Stimulated activated CD4-positive, alpha-beta T cell treated with anti-CD3 and anti-CD28 coated beads, Interleukin-4, amount 100 ng/mL, for 1 hour (primary cell): Measurements from ENCODE around the gene LAMA1.

Source experiments
- DNase-seq: peaks from one replicate; pipeline ENCODE4 v3.0.0-alpha.2; 2020

Gene LAMA1

GRCh38 chr18:7038330-7038851 lies 79.2 kb downstream of the LAMA1 start:
- no peak for DNase-seq

GRCh38 chr18:7037470-7037869 lies 80.1 kb downstream of the LAMA1 start:
- DNase-seq = no peak

DNA sequence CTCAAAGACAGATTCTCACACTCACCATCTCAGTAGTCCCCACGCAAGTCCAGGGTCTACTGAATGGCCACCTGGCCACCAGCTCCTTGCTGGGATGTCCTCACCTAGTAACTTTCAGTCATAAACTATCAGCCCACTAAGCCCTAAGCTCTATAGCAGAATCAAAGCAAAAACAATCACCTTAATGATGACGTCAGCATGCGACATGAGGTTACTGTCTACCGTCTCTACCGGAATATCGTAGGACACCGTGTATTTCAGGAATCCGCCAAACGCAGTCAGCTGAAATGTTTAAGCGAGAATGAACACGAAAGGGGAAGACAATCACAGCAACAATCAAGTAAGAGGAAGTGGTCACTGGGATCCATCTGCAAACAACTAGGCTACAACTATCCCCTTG lies 81.8 kb downstream of the LAMA1 start:
- DNase-seq = no peak

DNA sequence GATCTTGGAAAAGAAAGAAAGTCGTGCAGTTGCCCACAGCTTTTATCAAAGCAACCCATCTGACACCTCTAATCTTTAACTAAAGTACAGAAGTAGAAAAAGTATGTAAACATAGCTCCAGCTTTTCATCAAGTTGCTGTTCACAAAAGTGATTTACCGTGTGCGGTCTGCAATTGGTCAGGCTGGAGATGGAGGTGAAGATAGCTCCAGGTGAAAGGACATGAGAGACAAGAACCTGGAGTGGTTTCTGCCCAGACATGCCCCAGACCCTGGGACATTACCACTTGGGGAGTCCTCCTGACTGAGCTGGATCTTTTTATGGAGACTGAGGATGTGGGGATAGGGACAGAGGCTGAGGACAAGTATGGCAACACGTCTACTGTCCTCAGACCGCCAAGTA lies 82.7 kb downstream of the LAMA1 start:
- no peak for DNase-seq

- no peak for DNase-seq
These were observed 85.1 kb downstream of the LAMA1 start for GRCh38 chr18:7032537-7032936.

DNA sequence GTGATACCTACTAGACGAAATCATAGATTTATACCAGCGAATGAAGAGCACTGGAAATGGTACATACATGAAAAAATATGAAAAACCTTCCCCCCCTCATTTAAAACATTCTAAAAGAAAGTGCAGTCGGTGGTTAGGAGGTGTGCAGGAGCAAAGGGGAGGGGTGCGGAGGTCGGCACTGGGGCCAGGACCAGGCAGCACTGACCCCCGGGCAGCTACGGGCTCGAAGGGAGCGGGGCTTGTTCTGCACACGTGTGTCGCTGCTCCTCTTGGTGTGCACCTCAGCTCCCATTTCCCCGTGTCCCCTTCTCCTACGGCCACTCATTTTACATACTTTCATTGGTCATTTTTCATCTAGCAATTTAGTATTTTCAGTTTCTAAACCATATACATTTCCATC lies 89.0 kb downstream of the LAMA1 start:
- DNase-seq = no peak

- DNase-seq = no peak
These were observed 92.4 kb downstream of the LAMA1 start for GRCh38 chr18:7025194-7025593.

DNA sequence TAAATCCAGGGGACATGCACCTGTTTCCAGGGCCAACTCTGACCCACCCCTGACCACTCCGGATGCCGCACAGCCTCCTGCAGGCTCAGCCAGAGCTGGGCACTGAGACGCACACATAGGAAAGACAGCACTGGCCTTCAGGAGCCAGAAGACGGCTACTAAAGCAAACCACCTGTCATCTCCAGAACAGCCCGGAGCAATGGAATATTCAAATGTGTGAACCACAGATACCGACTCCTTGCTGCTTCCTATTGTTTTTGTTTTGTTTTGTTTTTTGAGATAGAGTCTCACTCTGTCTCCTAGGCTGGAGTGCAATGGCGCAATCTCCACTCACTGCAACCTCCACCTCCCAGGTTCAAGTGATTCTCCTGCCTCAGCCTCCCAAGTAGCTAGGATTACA lies 94.0 kb downstream of the LAMA1 start:
- no peak for DNase-seq

GRCh38 chr18:7023063-7023580 lies 94.5 kb downstream of the LAMA1 start:
- no peak for DNase-seq

- no peak for DNase-seq
These were observed 95.4 kb downstream of the LAMA1 start for GRCh38 chr18:7021994-7022840.

GRCh38 chr18:7020995-7021777 lies 96.4 kb downstream of the LAMA1 start:
- DNase-seq = no peak

DNA sequence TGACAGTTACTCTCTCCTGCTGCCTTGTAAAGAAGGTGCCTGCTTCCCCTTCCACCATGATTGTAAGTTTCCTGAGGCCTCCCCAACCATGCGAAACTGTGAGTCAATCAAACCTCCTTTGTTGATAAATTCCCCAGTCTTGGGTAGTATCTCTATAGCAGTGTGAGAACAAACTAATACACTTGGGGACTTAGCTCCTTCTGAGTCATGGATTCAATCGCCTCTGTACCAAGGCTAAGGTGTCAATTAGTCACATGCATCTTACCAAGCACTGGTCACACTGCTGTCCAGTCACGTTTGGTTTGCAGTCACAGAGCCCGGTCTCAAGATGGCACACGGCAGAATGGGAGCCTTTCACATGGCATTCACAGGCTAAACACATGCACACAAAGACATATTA lies 100.6 kb downstream of the LAMA1 start:
- no peak for DNase-seq

GRCh38 chr18:7011142-7011541 lies 106.5 kb downstream of the LAMA1 start:
- no peak for DNase-seq

GRCh38 chr18:7004009-7004408 lies 113.6 kb downstream of the LAMA1 start:
- DNase-seq = no peak

GRCh38 chr18:7002107-7002506 lies 115.5 kb downstream of the LAMA1 start:
- no peak for DNase-seq

- no peak for DNase-seq
These were observed 117.0 kb downstream of the LAMA1 start for GRCh38 chr18:7000484-7001096.

- no peak for DNase-seq
These were observed 119.8 kb downstream of the LAMA1 start for GRCh38 chr18:6997808-6998207.

DNA sequence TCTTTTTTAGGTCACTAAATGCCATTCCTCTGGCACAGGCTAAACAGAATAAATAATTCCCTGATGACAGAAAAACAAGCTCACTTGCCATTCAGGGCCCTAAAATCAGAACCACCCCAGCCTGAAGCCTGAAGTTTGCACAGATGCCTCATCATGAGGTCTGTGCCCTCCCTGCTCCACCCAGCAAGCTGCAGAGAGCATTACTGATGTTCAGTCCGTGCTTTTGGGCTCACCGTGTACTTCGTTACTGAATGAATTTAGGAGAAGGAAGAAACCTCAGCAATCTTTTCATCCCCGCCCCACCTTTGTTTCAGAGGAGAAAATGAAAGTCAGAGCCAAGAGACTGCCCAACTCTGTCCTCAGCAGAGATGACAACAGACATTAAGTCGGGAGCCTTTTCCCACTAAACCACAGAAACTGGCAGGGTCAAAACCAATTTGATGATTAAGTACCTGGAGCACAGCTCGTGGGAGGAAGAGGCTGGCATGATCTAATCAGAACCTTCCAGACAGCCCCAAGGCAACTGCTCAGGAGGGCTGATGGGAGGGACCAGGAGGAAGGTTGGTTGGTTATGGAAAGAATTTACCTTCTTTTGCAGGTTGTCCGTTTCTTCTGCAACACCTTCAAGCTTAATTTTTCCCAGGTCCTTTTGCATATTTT lies 122.7 kb downstream of the LAMA1 start:
- DNase-seq = no peak

DNA sequence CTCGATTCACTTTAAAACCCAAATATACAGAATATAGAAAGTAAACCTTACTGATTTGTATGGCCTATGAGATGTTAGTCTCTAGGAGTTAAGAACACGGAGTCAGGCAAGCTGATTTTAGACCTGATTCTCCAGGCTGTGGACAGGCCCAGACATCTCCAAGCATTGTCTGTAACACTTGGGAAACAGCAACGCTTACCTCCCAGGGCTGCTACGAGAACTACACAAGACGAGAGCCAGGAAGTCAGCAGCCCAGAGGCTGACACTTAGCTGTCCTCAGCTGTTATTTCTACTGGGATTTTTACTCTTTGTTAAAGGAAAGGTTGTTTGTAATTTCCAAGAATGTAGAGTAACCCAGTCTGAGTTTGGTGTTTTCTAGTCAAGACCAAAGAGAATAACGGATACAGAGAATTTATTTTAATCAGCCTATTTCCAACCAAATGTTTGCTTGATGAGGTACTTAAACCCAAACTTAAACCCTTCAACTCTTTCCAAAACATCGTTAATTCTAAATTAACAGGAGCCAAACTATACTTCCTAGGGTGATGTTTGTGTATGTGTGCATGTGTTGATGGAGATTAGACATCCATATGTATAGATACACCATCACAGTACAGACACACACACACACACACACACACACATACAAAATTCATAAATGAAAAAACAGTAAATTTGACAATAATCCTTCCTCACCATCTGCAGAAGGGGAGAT lies 123.4 kb downstream of the LAMA1 start:
- no peak for DNase-seq

GRCh38 chr18:6992761-6993160 lies 124.8 kb downstream of the LAMA1 start:
- DNase-seq = no peak

DNA sequence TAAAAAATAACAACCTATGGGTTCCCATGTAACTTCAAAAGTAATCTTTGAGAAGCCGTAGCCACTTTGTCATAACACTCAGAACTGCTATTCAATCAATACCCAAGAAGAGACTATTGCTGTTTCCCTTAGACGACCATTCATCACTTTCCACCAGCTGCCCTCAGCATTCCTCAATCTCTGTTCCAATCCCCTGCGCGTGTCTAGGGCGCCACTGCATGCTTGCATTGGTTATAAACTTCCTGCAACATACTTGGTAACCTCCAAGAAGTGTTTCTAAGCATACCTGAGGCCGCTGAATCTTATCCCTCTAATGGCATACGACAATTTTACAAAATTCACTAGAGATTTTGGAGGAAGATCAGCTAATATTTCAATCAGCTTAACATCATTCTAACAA lies 134.2 kb downstream of the LAMA1 start:
- no peak for DNase-seq

GRCh38 chr18:6982398-6982797 lies 135.2 kb downstream of the LAMA1 start:
- no peak for DNase-seq
